Kidney tubule cell (primary cell): ENCODE data around the gene NUDT3.
"Not testable (repeated sequence)": the region's sequence is repeated elsewhere in the genome, so short reads cannot be mapped to it uniquely, and the experiment has no call there.

Source experiments
- DNase-seq: peaks from one replicate; pipeline ENCODE4 v3.0.0-alpha.2; 2018; ENCODE audit warnings: low spot score

Gene NUDT3

GRCh38 chr6:34252395-34252794 is 140.1 kb downstream of the NUDT3 start:
- not testable (repeated sequence) for DNase-seq

- DNase-seq: peak; percentile 1
Observed at GRCh38 chr6:34249469-34250261, 142.8 kb downstream of the NUDT3 start.

- peak; percentile 94 for DNase-seq
Observed at GRCh38 chr6:34248727-34249468, 143.6 kb downstream of the NUDT3 start, which contains the start of gene SMIM29. Gene SMIM29 (minus strand): TSS chr6:34249006. CDS start chr6:34247791, 1,215 bp downstream.

- peak; percentile 69 for DNase-seq
Observed at GRCh38 chr6:34248198-34248726, 144.2 kb downstream of the NUDT3 start.

- no peak for DNase-seq
Observed at GRCh38 chr6:34247481-34248197, 144.8 kb downstream of the NUDT3 start.

GRCh38 chr6:34246563-34247391 is 145.7 kb downstream of the NUDT3 start:
- peak; percentile 56 for DNase-seq

- no peak for DNase-seq
Observed at GRCh38 chr6:34246249-34246562, 146.3 kb downstream of the NUDT3 start.

GRCh38 chr6:34245761-34246140 is 146.7 kb downstream of the NUDT3 start:
- DNase-seq: not testable (repeated sequence)

- not testable (repeated sequence) for DNase-seq
Observed at GRCh38 chr6:34245032-34245760, 147.3 kb downstream of the NUDT3 start.

GRCh38 chr6:34243901-34244884 is 148.3 kb downstream of the NUDT3 start:
- peak; percentile 97 for DNase-seq

- peak; percentile 63 for DNase-seq
Observed at GRCh38 chr6:34243131-34243771, 149.2 kb downstream of the NUDT3 start.

- peak; percentile 31 for DNase-seq
Observed at GRCh38 chr6:34242252-34243130, 150.0 kb downstream of the NUDT3 start.

- DNase-seq: no peak
Observed at GRCh38 chr6:34241351-34242215, 150.9 kb downstream of the NUDT3 start.

- DNase-seq: no peak
Observed at GRCh38 chr6:34240329-34241248, 151.9 kb downstream of the NUDT3 start.

GRCh38 chr6:34239893-34240292 is 152.6 kb downstream of the NUDT3 start:
- DNase-seq: no peak

GRCh38 chr6:34239500-34239825 is 153.0 kb downstream of the NUDT3 start:
- no peak for DNase-seq
